Uterus (tissue), 4 donors: ENCODE measurements around the gene GALNT9. TPM values are rescaled to one million over a fixed set of nuclear protein-coding genes. Genes with fewer than 3 reads are reported as not detected.

Source experiments
- DNase-seq, 2 donors: peaks; one replicate each; pipeline ENCODE4 v3.0.0-alpha.2; 2019 to 2020
- H3K27ac ChIP-seq, 2 donors: fragments of 200-600 bp; sonication (generic); 1 replicate in 1 of 2; 2 replicates in 1 of 2; pipeline ENCODE4 v1.5.1; 2016 to 2018
- H3K27me3 ChIP-seq, 2 donors: fragments of 200-600 bp; sonication (generic); one replicate each; pipeline ENCODE4 v1.5.1; 2018 to 2019; ENCODE audit warnings: control low read depth in 1 of 2
- H3K36me3 ChIP-seq, 2 donors: fragments of 200-600 bp; sonication (generic); one replicate each; pipeline ENCODE4 v1.5.1; 2019; ENCODE audit warnings: control low read depth in 1 of 2
- H3K4me1 ChIP-seq, 2 donors: fragments of 200-600 bp; sonication (generic); one replicate each; pipeline ENCODE4 v1.5.1; 2018 to 2019; ENCODE audit warnings: control low read depth in 1 of 2
- H3K4me3 ChIP-seq, 2 donors: fragments of 200-600 bp; sonication (generic); 1 replicate in 1 of 2; 2 replicates in 1 of 2; pipeline ENCODE4 v1.5.1; 2018 to 2019; ENCODE audit warnings: mild to moderate bottlenecking in 1 of 2
- H3K9me3 ChIP-seq, 2 donors: fragments of 200-600 bp; sonication (generic); one replicate each; pipeline ENCODE4 v1.5.1; 2019; ENCODE audit warnings: control low read depth in 1 of 2
- CTCF ChIP-seq, 4 experiments: fragments of 200-600 bp in 2 of 4; fragments of 450-650 bp in 2 of 4; sonication (generic) in 2 of 4; IDR thresholded peaks; one replicate each; pipeline ENCODE4 v1.5.1; 2016 to 2019; ENCODE audit warnings: antibody characterized with exemption in 4 of 4, mild to moderate bottlenecking in 2 of 4, moderate library complexity in 1 of 4
- POLR2A ChIP-seq, 2 donors: fragments of 450-650 bp; IDR thresholded peaks; one replicate each; pipeline ENCODE4 v1.6.1; 2016; ENCODE audit warnings: antibody characterized with exemption in 2 of 2, mild to moderate bottlenecking in 1 of 2, moderate library complexity in 1 of 2
- intact Hi-C: fragments of 100-400 bp; cut with DNase I; formaldehyde crosslinking; loops from one replicate; pipeline ENCODE4 v1.15.1; 2023; ENCODE audit warnings: low total_unique reads
- total RNA-seq, 4 donors: library from RNA; depleted of rRNA in 3 of 4; stranded (reverse); fragments of >200 nt in 3 of 4; gene quantifications; one replicate each; pipeline versions ENCODE4 v1.1.0 to v1.2.4, GENCODE V29; 2014 to 2023
- donor health status: DM: yes; HTN: yes; CAD: no.

GALNT9 gene
- total RNA-seq, 4 donors from 2014 or later: 1.5 to 4.3 TPM; not detected in 2

GRCh38 chr12:132251310-132251709, 78.1 kb downstream of the GALNT9 start:
- intact Hi-C loops: no loop called here
- no peak overlapping the region for H3K27ac ChIP-seq
- H3K36me3 ChIP-seq: no peaks in the 10 kb centered on the region
- no peaks in the 10 kb centered on the region for H3K4me1 ChIP-seq
- H3K9me3 ChIP-seq: no peaks in the 10 kb centered on the region
- H3K27me3 ChIP-seq: no peaks in the 10 kb centered on the region
- TF ChIP-seq CTCF (IDR thresholded peaks at IDR 0.05): no peak
- TF ChIP-seq POLR2A (IDR thresholded peaks at IDR 0.05): no peak
- H3K4me3 ChIP-seq: no peak overlapping the region
- no peak for DNase-seq

GRCh38 chr12:132250707-132251106, 78.7 kb downstream of the GALNT9 start:
- Histone ChIP-seq H3K9me3 (no peaks in the 10 kb centered on the region), H3K4me3 (no peak overlapping the region), H3K36me3 (no peaks in the 10 kb centered on the region), H3K4me1 (no peaks in the 10 kb centered on the region), H3K27ac (no peak overlapping the region), H3K27me3 (no peaks in the 10 kb centered on the region)
- no peak for DNase-seq
- intact Hi-C loops: no loop called here
- TF ChIP-seq POLR2A (IDR thresholded peaks at IDR 0.05) (no peak), CTCF (IDR thresholded peaks at IDR 0.05) (no peak)

- no peak for DNase-seq
- TF ChIP-seq CTCF (IDR thresholded peaks at IDR 0.05) (no peak), POLR2A (IDR thresholded peaks at IDR 0.05) (no peak)
- intact Hi-C loops: no loop called here
- Histone ChIP-seq H3K9me3 (no peaks in the 10 kb centered on the region), H3K27ac (no peak overlapping the region), H3K27me3 (no peaks in the 10 kb centered on the region), H3K4me1 (no peaks in the 10 kb centered on the region), H3K4me3 (no peak overlapping the region), H3K36me3 (no peaks in the 10 kb centered on the region)
These were observed 79.5 kb downstream of the GALNT9 start for GRCh38 chr12:132249689-132250478.

- no peaks in the 10 kb centered on the region for H3K4me1 ChIP-seq
- no peaks in the 10 kb centered on the region for H3K36me3 ChIP-seq
- no peaks in the 10 kb centered on the region for H3K9me3 ChIP-seq
- H3K4me3 ChIP-seq: no peak overlapping the region
- TF ChIP-seq CTCF (IDR thresholded peaks at IDR 0.05) (no peak), POLR2A (IDR thresholded peaks at IDR 0.05) (no peak)
- intact Hi-C loops: no loop called here
- no peak for DNase-seq
- H3K27ac ChIP-seq: no peak overlapping the region
- no peaks in the 10 kb centered on the region for H3K27me3 ChIP-seq
These were observed 80.8 kb downstream of the GALNT9 start for GRCh38 chr12:132248453-132249167.
